ENCODE data around the gene SND1. TPM values are rescaled to one million over a fixed set of nuclear protein-coding genes. Genes with fewer than 3 reads are reported as not detected.

SND1 gene
- total RNA-seq, 1 donor from 2014 or later = 165 TPM

DNA sequence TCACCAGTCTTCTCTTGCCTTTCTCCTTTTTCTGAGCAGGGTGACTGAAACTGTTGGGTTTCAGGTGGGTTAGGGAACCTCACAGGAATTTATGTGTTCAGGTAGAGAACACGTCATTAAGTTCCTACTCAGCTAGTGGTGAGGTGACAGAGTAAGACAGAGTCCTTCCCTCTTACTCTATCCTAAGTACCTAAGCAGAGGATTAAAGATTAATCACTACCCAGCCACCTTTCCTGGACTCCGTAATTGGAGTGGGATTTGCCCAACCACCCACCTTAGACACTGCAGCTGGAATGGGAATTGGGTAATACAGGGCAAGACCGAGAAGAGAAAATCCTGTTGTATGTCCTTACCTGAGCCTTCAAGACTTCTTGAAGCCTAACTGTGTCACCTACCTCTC lies 221.2 kb downstream of the SND1 start:
- no peaks in the 10 kb centered on the region for H3K36me3 Mint-ChIP-seq (ENCODE audit: unreplicated experiment)
- peaks cover 5% of the 10 kb centered on the region for H3K27me3 Mint-ChIP-seq (ENCODE audit: unreplicated experiment)
- H3K4me1 Mint-ChIP-seq (ENCODE audit: low read depth, unreplicated experiment) = peaks cover 14% of the 10 kb centered on the region
- no peaks in the 10 kb centered on the region for H3K9me3 Mint-ChIP-seq (ENCODE audit: unreplicated experiment)
- no peak overlapping the region for H3K4me3 Mint-ChIP-seq (ENCODE audit: unreplicated experiment)
- TF ChIP-seq, protein P1, sequence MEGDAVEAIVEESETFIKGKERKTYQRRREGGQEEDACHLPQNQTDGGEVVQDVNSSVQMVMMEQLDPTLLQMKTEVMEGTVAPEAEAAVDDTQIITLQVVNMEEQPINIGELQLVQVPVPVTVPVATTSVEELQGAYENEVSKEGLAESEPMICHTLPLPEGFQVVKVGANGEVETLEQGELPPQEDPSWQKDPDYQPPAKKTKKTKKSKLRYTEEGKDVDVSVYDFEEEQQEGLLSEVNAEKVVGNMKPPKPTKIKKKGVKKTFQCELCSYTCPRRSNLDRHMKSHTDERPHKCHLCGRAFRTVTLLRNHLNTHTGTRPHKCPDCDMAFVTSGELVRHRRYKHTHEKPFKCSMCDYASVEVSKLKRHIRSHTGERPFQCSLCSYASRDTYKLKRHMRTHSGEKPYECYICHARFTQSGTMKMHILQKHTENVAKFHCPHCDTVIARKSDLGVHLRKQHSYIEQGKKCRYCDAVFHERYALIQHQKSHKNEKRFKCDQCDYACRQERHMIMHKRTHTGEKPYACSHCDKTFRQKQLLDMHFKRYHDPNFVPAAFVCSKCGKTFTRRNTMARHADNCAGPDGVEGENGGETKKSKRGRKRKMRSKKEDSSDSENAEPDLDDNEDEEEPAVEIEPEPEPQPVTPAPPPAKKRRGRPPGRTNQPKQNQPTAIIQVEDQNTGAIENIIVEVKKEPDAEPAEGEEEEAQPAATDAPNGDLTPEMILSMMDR (IDR thresholded peaks at IDR 0.05; ENCODE audit: partially characterized antibody, unreplicated experiment) = no peak
- H3K27ac Mint-ChIP-seq (ENCODE audit: unreplicated experiment) = no peak overlapping the region
- no peak for DNase-seq

DNA sequence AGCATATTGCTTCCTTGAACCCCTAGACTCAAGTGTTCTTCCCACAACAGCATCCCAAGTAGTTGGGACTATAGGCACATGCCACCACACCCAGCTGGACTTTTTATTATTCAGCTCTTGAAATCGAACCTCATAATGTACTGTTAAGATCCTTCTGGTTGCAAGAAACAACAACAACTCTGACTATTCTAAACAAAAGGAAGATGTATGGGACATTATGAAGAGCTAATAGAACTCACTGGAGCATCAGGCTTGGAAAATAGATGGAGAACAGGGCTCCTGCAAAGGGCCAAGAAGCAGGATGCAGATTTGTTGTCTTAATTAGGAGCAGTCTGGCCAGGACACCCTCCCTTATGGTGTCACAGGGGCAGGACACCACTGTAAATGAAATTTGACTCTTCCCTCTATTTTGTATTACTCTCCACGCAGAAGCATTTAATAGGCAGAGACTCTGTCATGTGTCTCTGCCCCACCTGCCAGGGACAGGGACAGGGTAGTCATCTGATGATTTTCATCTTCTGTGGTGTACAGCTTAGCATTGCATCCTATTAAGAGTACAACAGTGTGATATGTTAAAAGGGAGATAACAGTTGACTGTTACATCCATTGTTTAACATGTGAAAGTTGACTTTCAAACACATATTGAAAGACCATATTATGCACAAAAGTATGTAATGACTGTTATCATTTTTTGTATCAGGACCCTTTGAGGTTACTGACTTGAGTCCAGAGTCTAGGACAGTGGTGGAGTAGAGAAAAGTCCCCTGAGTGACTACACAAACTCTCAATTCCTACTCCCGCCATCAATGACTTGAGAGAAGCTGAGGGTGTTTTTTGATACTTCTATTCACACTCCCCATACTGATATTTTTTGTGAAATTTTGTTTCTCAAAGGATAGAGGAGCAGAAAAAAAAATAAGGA lies 222.0 kb downstream of the SND1 start:
- Mint-ChIP-seq H3K27me3 (ENCODE audit: unreplicated experiment) (peaks cover 4% of the 10 kb centered on the region), H3K36me3 (ENCODE audit: unreplicated experiment) (no peaks in the 10 kb centered on the region), H3K9me3 (ENCODE audit: unreplicated experiment) (no peaks in the 10 kb centered on the region), H3K4me3 (ENCODE audit: unreplicated experiment) (no peak overlapping the region), H3K27ac (ENCODE audit: unreplicated experiment) (no peak overlapping the region), H3K4me1 (ENCODE audit: low read depth, unreplicated experiment) (peaks cover 14% of the 10 kb centered on the region)
- DNase-seq = no peak
- TF ChIP-seq, protein P1 (IDR thresholded peaks at IDR 0.05; ENCODE audit: partially characterized antibody, unreplicated experiment) = no peak

DNA sequence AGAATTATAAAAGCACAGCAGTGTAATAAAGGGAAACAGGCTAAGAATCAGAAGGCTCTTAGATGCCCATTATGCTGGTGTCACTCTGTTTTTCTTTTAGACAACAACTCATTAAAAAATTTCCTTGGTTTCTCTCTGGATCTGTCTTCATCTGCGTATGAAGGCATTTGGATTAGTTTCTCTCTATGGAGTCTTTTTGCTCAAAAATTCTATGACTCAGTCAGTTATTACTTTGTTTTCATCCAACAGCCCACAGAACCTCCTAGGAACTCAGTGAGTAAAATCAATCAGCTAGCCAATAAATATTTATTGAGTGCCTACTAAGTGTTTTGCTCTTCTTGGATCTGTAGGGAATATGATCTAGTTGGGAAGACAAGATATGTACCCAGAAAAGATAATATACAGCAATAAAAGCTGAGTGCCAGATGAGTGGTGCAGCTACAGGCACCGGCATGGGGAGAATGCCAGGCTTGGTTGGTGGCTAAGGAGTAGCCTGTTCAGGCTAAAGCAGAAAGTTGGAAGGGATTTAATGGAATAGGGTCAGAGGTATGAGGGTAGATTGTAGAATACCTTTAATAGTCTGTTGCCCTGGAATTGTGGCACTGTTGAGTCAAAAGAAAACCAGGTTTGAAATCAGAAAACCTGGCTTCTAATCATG lies 223.1 kb downstream of the SND1 start:
- H3K27me3 Mint-ChIP-seq (ENCODE audit: unreplicated experiment) = peaks cover 2% of the 10 kb centered on the region
- H3K9me3 Mint-ChIP-seq (ENCODE audit: unreplicated experiment) = no peaks in the 10 kb centered on the region
- H3K4me3 Mint-ChIP-seq (ENCODE audit: unreplicated experiment) = no peak overlapping the region
- H3K36me3 Mint-ChIP-seq (ENCODE audit: unreplicated experiment) = no peaks in the 10 kb centered on the region
- H3K27ac Mint-ChIP-seq (ENCODE audit: unreplicated experiment) = no peak overlapping the region
- peaks cover 14% of the 10 kb centered on the region for H3K4me1 Mint-ChIP-seq (ENCODE audit: low read depth, unreplicated experiment)
- no peak for DNase-seq
- TF ChIP-seq, protein P1 (IDR thresholded peaks at IDR 0.05; ENCODE audit: partially characterized antibody, unreplicated experiment) = no peak

DNA sequence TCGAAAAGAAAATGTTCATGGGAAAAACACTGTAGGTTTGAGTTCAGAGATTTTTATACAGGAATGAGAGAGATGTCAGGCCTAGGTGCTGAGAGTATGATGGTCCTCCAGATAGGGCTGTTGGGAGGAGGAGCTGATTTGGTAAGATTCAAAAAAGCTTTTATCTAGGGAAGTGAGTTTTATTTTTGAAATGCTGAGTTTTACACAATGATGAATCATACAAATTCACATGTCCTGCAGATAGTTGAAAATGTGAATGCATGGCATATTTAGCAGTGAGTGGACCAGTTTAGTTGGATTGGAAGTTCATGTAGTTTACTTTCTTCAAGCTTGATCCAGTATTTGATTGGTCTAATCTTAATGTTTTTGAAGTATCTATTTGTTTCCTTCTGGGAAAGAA lies 224.4 kb downstream of the SND1 start:
- Mint-ChIP-seq H3K36me3 (ENCODE audit: unreplicated experiment) (no peaks in the 10 kb centered on the region), H3K27ac (ENCODE audit: unreplicated experiment) (no peak overlapping the region), H3K9me3 (ENCODE audit: unreplicated experiment) (no peaks in the 10 kb centered on the region), H3K4me3 (ENCODE audit: unreplicated experiment) (no peak overlapping the region), H3K27me3 (ENCODE audit: unreplicated experiment) (peaks cover 5% of the 10 kb centered on the region), H3K4me1 (ENCODE audit: low read depth, unreplicated experiment) (peaks cover 15% of the 10 kb centered on the region)
- no peak for DNase-seq
- TF ChIP-seq, protein P1 (IDR thresholded peaks at IDR 0.05; ENCODE audit: partially characterized antibody, unreplicated experiment) = no peak

DNA sequence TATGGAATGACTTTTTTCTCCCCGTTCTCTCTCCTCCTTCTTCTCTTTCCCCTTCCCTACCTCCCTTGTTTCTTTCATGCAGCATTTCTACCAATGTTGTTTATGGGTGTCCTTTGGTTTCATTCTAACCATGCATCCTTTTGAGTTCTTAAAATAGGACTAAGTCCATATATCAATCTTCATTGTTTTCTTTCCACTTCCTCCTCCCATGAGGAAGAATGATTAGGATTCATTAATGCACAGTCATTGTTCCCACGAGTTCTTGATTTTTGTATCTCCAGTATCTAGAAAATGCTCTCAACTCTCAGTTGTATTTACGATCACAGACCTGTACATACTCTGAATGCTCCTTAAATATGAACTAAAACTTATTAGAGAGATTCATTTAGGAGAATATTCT lies 226.0 kb downstream of the SND1 start:
- no peaks in the 10 kb centered on the region for H3K36me3 Mint-ChIP-seq (ENCODE audit: unreplicated experiment)
- H3K27ac Mint-ChIP-seq (ENCODE audit: unreplicated experiment) = no peak overlapping the region
- no peak for DNase-seq
- H3K4me3 Mint-ChIP-seq (ENCODE audit: unreplicated experiment) = no peak overlapping the region
- TF ChIP-seq, protein P1 (IDR thresholded peaks at IDR 0.05; ENCODE audit: partially characterized antibody, unreplicated experiment) = no peak
- H3K27me3 Mint-ChIP-seq (ENCODE audit: unreplicated experiment) = peaks cover 3% of the 10 kb centered on the region
- H3K4me1 Mint-ChIP-seq (ENCODE audit: low read depth, unreplicated experiment) = peaks cover 22% of the 10 kb centered on the region
- H3K9me3 Mint-ChIP-seq (ENCODE audit: unreplicated experiment) = no peaks in the 10 kb centered on the region
